Daoy (cell line): ENCODE measurements around the gene MLLT10. TPM values are rescaled to one million over a fixed set of nuclear protein-coding genes. Genes with fewer than 3 reads are reported as not detected.

Experiments
- DNase-seq: peaks from one replicate; pipeline ENCODE4 v3.0.0-alpha.2; 2015; ENCODE audit warnings: low read depth
- total RNA-seq: library from RNA; depleted of rRNA; stranded (reverse); fragments of >200 nt; shearing (Covaris generic); gene quantifications from 2 replicates; pipeline ENCODE4 v1.2.3, GENCODE V29; 2014; rRNA removed

MLLT10 gene
- total RNA-seq: 9.0 and 27.3 TPM in 2 replicates

DNA sequence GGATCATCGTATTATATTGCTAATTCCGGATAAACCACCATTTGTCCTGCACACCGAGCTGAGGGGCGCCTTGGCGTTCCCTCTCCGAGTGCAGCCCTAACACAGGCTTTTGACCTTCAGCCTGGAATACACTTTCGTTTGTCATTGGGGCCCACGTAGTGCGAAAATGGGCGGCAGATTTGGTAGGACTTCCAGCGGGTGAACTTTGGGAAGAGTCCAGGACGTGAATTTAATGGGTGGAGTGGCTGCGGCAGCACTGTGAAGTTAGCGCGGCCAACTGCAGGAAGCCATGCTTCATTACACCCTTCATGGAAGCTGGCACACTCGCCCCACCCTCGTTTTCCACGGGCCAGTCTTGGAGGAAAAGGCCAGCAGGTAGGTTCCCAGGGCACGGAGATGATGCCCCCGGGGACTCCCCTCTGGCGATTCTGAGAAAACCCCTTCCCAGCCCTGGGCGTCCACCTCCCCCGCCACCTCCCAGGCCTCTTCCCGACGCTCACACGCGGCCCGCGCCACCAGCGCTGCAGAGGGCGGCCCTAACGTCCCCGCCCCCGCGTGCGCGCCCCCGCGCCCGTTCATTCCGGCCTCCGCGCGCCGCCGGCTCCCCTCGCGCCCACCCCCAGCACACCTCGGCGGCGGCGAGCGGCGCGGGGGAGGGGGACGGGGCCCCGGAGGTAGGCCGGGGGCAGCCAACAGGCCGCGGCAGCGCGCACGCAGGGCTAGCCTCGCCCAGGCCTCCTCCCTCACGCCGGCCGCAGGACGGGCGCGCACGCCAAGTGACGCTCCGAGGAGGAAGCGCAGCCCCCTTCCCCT is at the start of gene MLLT10:
Gene MLLT10, plus strand, starts transcription at position 766 of the 813 bp plus-strand sequence. CDS start 413 bp downstream, outside the sequence.
- DNase-seq: peak; percentile 97

DNA sequence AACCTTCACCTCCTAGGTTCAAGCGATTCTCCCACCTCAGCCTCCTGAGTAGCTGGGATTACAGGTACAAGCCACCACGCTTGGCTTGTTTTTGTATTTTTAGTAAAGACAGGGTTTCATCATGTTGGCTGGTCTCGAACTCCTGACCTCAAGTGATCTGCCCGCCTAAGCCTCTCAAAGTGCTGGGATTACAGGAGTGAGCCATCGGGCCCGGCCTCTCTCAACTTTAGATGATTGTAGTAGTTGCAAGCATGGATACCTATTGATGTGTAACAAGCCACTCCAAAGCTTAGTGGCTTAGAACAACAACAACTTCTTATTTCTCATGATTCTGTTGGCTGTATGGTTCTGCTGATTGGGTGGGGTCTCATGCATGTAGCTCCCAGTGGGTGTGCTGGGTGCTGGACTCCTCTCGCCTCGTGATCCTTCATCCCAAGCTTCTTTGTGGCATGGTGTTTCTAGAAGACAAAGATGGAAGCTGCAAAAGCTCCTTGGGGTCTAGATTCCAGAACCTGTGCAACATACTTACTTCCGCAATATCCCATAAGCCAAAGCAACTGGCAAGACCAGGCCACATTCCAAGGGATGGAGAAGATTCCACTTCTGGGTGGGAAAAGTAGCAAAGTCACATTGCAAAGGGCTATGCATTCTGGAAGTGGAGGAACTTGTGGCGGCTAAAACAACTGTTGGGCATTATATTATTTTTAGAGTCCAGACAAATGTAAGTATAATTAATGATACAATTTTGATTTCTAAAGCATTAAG is 46.4 kb upstream of the MLLT10 start:
- DNase-seq: no peak

DNA sequence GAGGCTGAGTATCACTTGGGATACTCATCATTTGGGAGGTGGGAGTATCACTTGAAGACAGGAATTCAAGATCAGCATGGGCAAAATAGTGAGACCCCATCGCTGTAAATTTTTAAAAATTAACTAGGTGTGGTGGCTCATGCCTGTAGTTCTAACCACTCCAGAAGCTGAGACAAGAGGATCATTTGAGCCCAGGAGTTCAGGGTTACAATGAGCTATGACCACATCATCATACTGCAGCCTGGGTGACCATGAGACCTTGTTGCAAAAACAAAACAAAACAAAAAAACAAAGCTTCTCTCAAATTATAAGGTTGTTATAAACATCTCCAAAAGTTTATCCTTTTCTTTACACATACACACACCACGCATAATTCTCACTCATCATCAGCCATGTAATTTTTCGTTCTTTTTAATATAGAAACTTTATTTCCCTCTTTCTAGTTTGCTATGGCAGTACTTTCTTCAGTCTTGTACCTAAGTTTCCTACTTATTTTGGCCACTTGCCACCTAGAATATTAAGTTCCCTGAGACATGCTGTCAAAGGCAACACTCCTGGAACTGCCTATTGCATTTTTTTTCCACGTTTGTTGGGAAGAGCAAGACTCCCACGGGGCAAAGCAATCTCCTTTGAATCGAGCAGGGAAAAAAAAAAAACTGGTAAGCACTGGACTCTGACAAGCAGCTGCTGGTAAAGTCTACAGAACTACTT is 45.6 kb upstream of the MLLT10 start:
- no peak for DNase-seq

DNA sequence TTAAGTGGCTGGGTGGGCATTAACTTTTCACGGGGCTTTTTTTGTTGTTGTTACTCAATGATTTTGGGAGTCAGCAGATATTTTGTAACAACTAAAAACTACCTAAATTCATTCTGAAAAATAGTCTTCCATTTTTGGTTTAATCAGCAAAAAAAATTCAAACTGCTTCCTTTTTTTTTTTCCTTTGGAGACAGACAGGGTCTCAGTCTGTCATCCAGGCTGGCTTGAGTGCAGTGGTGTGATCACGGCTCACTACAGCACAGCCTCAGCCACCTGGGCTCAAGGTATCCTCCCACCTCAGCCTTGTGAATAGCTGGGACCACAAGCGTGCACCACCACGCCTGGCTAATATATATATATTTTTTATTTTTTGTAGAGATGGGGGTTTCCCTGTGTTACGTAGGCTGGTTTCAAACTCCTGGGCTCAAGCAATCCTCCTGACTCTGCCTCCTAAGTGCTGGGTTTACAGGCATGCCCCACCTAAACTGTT is 45.0 kb upstream of the MLLT10 start:
- DNase-seq: no peak

- DNase-seq: no peak
Observed at GRCh38 chr10:21490028-21490710, 43.9 kb upstream of the MLLT10 start.

GRCh38 chr10:21490711-21491105 is 43.3 kb upstream of the MLLT10 start:
- DNase-seq: no peak

GRCh38 chr10:21492421-21492820 is 41.6 kb upstream of the MLLT10 start:
- DNase-seq: no peak

DNA sequence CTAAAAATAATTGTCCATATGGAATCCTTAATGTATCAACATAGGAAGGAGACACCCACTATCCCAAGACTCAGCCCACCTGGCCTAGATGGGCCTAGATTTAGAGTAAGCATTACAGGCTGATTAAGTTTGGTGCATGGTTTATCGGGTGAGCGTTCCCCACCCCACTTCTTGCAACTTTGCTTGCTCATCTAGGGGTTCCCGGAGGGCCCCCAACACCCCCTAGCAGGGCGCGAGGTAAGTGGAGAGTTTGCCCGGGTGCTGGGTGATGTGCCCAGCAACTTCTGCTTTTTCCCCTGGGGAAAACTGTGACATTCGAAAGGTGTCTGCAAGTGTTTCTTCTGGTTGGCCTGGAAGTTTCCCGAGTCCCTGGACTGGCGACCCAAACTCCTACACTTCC is 40.2 kb upstream of the MLLT10 start:
- no peak for DNase-seq

DNA sequence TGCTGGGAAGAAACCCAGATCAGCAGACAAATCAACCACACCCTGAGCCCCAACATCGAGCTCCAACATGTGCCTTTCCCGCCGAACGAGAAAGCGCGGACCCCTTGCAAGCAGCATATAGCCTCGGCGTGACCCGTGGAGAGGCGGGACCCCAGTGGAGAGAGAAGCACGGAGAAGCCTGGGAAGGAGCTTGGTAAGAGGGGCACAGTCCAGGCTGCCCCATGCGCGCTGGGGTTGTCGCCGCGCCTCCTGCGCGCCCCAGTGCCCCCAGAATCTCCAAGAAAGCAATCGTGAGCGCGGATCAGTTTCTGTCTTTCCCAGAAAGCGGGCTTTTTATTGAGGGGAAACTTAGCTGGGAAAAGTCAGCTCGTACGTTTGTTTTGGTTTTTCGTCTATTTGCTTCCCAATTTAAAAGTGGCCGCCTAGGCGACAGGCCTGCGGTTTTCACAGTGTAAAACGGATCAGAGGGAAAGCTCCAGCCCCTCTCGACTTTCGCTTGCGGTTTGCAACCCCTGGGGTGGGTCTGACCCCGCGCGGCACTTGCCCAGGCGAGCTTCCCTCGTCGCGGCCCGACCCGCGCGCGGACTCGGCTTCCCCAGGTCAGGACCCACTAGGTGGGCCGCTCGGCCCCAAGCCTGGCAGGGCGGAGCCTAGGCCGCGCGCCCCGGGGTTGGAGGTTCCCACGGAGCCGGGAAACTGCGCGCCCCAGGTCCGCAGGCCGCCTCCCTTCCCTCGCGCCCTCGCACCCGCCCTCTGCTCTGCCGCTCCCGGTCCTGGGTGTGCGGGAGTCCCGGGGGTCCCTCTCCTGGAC is 39.6 kb upstream of the MLLT10 start:
- DNase-seq: peak; percentile 41

DNA sequence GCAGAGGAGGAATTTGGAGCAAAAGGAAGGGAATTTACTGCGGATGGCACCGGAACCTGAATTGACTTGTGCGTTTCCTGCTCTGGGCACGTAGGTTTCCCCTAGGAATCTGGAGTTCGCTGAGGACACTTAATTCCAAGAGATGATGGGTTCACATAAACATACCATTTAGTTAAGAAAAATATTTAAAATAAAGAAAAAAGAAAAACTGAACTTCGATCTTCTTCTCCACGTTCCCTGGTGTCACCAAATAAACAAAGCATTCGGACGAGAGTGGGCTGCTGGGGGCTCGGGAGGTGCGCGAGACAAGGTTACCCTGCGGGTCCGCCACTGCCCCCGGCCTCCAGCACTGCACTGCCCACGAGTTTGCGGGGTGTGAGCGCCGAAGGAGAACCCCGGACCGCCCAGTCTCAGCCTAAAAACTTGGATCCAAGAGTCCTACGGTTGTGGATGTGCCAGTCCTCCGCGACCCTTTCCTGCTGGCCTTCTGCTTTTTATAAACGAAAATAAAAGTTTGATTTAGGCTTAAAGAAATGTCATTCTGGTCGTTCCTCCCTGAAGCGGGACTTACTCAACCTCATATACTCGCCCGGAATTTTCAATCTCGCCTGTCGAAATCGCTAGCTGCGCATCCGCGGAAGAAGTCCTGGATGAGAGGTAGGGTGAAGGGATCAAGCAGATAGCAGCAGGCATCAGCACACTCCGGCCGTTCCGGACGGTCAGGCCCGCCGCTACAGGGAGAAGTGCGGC is 38.9 kb upstream of the MLLT10 start:
- peak; percentile 8 for DNase-seq

DNA sequence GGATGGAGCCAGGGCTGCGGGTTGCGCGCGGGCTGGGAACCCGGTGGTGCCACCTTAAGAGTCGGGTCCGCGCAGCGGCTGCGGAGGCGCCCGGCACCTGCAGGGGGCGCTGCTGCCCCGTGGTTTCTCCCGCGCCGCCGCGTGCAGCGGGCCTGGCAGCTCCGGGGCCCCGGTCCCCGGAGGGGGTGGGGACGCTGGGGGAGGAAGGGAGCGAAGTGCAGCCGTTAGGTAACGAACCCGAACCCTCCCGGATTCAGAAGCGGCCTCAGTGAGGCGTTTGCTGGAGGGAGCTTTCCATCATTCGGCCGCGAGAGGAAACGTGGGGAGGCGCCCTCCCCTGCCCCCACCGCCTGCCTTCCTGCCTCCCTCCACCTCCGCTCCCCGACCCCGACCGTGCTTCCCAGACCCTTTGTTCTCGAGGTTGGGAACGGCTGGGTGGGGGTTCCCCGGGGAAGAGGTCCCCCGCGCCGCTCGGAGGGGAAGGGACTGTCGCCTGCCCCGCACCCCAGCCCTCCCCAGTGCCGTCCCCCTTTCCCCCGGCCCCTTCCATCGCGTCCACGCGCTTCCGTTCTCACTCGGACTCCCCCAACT is 38.2 kb upstream of the MLLT10 start:
- peak; percentile 86 for DNase-seq

DNA sequence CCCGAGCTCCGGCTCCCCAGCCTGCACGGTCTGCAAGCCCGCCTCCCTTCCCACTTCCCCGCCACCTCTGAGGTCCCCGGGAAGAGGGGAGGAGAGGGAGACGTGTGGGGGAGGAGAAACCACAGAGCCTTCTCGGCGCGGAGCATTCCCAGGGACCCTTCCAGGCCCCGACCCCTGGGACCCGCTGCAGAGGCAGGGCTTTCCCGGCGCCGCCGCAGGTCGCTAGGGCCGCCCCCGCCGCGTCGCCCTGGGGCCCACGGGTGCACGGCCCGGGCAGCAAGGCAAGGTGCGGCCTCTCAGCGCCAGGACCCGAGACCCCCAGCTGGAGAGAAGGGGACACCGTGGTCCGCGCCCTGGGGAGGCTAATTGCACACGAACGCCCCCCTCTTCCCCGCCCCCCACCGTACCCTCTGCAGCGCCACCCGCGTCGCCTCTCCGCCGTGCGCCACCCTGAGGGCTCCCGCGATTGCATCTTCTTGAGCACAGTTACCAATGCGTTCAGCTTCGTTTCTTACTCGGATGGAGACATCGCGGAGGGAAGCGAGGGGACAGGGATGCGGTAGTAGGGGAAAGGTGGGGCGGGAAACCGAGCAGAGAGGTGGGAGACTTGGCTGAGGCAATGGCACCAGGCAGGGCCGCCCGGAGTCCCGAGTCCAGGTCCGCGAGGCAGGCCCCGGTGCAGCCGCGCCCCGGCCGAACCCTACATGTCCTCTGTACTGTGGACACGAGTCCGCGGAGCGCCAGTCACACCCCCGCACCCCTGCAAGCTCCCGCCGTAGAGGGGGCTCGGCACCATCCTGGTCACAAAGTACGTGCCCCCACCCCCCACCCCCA is 37.5 kb upstream of the MLLT10 start:
- DNase-seq: peak; percentile 52

DNA sequence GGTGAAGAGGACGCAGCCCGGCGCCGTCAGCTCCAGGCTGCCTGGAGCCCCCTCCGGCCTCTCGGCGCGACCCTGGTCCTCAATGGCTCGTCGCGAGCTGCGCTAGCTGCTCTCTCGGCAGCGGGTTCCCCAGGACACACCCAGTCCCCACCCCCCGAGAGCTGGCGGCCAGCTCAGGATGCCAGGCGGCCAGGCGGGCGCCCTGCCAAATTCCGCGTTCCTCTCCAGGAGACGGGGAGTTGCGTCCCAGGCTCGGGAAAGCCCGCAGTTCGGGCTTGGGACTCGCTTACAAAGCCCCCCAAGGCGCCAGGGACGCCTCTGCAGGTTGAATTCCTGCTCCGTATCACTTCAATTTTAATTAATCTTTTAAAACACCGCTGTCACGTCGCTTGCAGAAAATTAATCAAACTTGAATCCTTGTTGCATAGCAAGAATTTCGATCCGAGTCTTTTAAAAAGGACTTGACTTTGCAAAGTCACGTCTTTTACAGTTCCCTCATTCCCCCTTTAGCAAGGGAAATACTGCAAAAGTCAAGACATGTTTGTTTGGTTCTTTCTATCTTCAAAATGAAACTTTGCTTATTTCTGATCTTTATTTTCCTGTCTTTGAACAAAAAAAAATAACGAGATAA is 36.7 kb upstream of the MLLT10 start:
- peak; percentile 92 for DNase-seq

GRCh38 chr10:21498377-21498776 is 35.7 kb upstream of the MLLT10 start:
- DNase-seq: no peak

- no peak for DNase-seq
Observed at GRCh38 chr10:21498986-21499385, 35.0 kb upstream of the MLLT10 start.

DNA sequence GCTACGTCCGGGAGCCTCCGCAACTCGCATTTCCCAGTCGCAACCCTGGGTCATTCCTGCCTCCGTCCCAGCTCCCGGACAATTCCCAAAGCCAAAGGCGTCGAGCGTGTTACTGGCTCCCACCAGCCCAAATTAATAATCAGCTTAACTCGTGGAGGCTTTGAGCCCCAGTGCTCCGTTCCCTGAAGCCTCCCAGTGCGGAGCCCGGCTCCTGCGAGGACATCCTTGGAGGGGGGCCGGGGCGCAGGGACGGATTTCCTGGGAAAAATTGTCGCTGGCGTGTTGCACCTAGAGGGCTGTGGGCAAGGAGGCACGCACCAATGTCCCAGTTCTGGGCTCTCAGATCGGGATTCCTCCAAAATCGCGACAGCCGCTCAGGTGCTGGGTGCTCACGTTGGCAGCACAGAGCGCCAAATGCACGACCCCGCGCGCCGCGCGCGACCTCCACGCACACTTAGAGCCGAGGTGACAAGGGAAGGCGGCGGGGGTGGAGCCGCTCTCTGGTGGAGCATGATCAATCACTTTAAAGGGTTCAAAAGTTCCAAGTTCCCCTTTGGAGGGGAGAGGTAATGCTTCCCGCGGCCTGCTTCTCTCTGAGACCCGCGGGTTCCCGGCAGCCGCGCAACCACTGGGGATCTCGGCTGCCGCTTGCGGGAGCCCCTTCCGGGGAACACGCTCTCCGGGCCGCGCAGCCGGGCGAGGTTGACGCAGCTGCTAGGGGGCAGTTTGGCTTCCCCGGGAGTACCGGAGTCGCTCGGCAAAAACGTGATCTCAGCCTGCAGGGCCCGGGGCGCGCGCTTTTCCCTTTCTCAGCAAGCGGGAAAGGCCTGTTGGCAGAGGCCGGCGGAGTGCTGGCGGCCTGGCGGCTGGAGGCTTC is 34.1 kb upstream of the MLLT10 start:
- no peak for DNase-seq

DNA sequence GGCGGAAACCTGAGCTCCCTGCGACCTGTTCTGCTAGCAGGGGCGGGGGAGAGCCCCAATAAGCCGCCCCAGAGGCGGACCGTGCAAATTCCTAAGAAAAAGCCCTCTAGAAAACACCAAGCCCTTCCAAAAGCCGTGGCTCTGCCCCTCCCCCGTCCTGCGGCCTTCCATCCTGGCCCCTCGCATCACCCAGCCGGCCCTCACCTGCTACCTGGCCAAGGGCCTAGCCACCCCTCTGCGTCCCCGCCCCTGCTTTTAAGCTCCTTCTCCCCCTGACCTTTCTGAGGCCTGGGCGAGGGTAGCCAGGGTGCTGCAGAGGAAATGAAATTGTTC is 33.5 kb upstream of the MLLT10 start:
- DNase-seq: no peak
